ENCODE results near the gene TMEM51. TPM values are rescaled to one million over a fixed set of nuclear protein-coding genes. Genes with fewer than 3 reads are reported as not detected.

TMEM51 gene
- total RNA-seq, 4 donors from 2014 or later, result 17.7 to 32.9 (median 22.9) TPM

- H3K4me3 ChIP-seq, result no peak overlapping the region
- peak overlapping the region; percentile 17 to 78 (median 52) for H3K27ac ChIP-seq
- 75 to 100% methylated on average over 1 to 7 of the region's 7 CpGs for WGBS, 2 donors (ENCODE audit: low coverage in 1 of 2)
- TF ChIP-seq POLR2AphosphoS5 (IDR thresholded peaks at IDR 0.05) (no peak), EP300 (IDR thresholded peaks at IDR 0.05; ENCODE audit: low read depth) (no peak), POLR2A (IDR thresholded peaks at IDR 0.05) (no peak), CTCF (IDR thresholded peaks at IDR 0.05) (no peak)
- in situ Hi-C loops (cut with MboI; ENCODE audit: low pct_ligation_motif_present in 1 of 4, low pct_unique_long_range_greater_than_20kb in 1 of 4, low sequenced_read_pairs in 3 of 4) (no loop called here), intact Hi-C loops (cut with DNase I; ENCODE audit: low total_unique reads) (no loop called here)
- DNase-seq, result no peak
- H3K36me3 ChIP-seq, result no peaks in the 10 kb centered on the region
- H3K9me3 ChIP-seq, result no peaks in the 10 kb centered on the region
- no peaks in the 10 kb centered on the region for H3K27me3 ChIP-seq
- peaks cover 0 to 66% (median 24%) of the 10 kb centered on the region in 4 donors for H3K4me1 ChIP-seq
These were observed 26.6 kb downstream of the TMEM51 start for GRCh38 chr1:15180189-15180588.

GRCh38 chr1:15180945-15181523 is 27.5 kb downstream of the TMEM51 start:
- H3K4me1 ChIP-seq, result peaks cover 0 to 63% (median 24%) of the 10 kb centered on the region in 4 donors

DNA sequence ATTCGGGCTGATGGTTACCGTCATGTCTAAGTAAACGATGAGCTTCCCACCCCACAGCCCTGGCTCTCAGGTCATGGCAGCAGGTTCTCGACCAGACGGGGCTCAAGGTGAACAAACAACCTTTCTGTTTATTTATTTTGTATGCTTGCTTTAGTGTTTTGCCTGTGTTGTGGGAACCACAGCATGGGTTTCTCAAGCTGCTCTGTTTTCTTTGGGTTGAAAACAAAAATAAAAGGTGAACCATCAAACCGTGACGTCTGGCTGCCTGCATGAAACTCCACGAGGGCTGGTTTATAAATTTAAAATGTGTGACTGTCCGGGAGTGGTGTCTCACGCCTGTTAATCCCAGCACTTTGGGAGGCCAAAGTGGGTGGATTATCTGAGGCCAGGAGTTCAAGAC is 28.0 kb downstream of the TMEM51 start:
- Histone ChIP-seq H3K9me3 (no peaks in the 10 kb centered on the region), H3K27me3 (no peaks in the 10 kb centered on the region), H3K4me1 (peaks cover under 1 to 59% (median 24%) of the 10 kb centered on the region in 4 donors), H3K4me3 (no peak overlapping the region), H3K36me3 (no peaks in the 10 kb centered on the region), H3K27ac (peak overlapping the region; percentile 25 to 78 (median 36))
- in situ Hi-C loops (cut with MboI; ENCODE audit: low pct_ligation_motif_present in 1 of 4, low pct_unique_long_range_greater_than_20kb in 1 of 4, low sequenced_read_pairs in 3 of 4) (no loop called here), intact Hi-C loops (cut with DNase I; ENCODE audit: low total_unique reads) (no loop called here)
- no peak for DNase-seq
- WGBS, 2 donors (ENCODE audit: low coverage in 1 of 2), result 49 to 56% methylated on average over 7 to 10 of the region's 10 CpGs
- TF ChIP-seq POLR2A (IDR thresholded peaks at IDR 0.05), result no peak
- TF ChIP-seq POLR2AphosphoS5 (IDR thresholded peaks at IDR 0.05), result no peak
- no peak for TF ChIP-seq CTCF (IDR thresholded peaks at IDR 0.05)

More at GRCh38 chr1:15180945-15181523, 27.5 kb downstream of the TMEM51 start:
- Histone ChIP-seq H3K27me3 (no peaks in the 10 kb centered on the region), H3K27ac (peak overlapping the region; percentile 25 to 78 (median 36)), H3K4me3 (no peak overlapping the region), H3K36me3 (no peaks in the 10 kb centered on the region), H3K9me3 (no peaks in the 10 kb centered on the region)
- peak; percentile 64 for DNase-seq
- in situ Hi-C loops (cut with MboI; ENCODE audit: low pct_ligation_motif_present in 1 of 4, low pct_unique_long_range_greater_than_20kb in 1 of 4, low sequenced_read_pairs in 3 of 4) (no loop called here), intact Hi-C loops (cut with DNase I; ENCODE audit: low total_unique reads) (no loop called here)
- TF ChIP-seq POLR2AphosphoS5 (IDR thresholded peaks at IDR 0.05) (peak in 2 of 3 donors; percentile 20 to 46), EP300 (IDR thresholded peaks at IDR 0.05; ENCODE audit: low read depth) (no peak), CTCF (IDR thresholded peaks at IDR 0.05) (peak in 1 of 5 experiments; percentile 25), POLR2A (IDR thresholded peaks at IDR 0.05) (no peak)
- 74 to 90% methylated on average over 2 to 8 of the region's 8 CpGs for WGBS, 2 donors (ENCODE audit: low coverage in 1 of 2)

- Histone ChIP-seq H3K36me3 (no peaks in the 10 kb centered on the region), H3K4me1 (peaks cover 20 to 60% (median 30%) of the 10 kb centered on the region in 4 donors), H3K27ac (no peak overlapping the region), H3K27me3 (no peaks in the 10 kb centered on the region), H3K4me3 (no peak overlapping the region), H3K9me3 (no peaks in the 10 kb centered on the region)
- TF ChIP-seq POLR2AphosphoS5 (IDR thresholded peaks at IDR 0.05), result no peak
- in situ Hi-C loops (cut with MboI; ENCODE audit: low pct_ligation_motif_present in 1 of 4, low pct_unique_long_range_greater_than_20kb in 1 of 4, low sequenced_read_pairs in 3 of 4) (no loop called here), intact Hi-C loops (cut with DNase I; ENCODE audit: low total_unique reads) (no loop called here)
- DNase-seq, result no peak
- 53 to 56% methylated on average over 4 to 8 of the region's 8 CpGs for WGBS, 2 donors (ENCODE audit: low coverage in 1 of 2)
These were observed 31.1 kb downstream of the TMEM51 start for GRCh38 chr1:15184436-15185241.

Data from transverse colon (tissue), 4 donors.